NCI-H1930 (cell line): ENCODE measurements around the gene NPIPB2.
"Not testable (repeated sequence)": the region's sequence is repeated elsewhere in the genome, so short reads cannot be mapped to it uniquely, and the experiment has no call there.

Source experiments
- DNase-seq, 2 experiments: peaks; one replicate each; lab custom pipeline; 2025; lab: John Stamatoyannopoulos, UW

NPIPB2 gene

DNA sequence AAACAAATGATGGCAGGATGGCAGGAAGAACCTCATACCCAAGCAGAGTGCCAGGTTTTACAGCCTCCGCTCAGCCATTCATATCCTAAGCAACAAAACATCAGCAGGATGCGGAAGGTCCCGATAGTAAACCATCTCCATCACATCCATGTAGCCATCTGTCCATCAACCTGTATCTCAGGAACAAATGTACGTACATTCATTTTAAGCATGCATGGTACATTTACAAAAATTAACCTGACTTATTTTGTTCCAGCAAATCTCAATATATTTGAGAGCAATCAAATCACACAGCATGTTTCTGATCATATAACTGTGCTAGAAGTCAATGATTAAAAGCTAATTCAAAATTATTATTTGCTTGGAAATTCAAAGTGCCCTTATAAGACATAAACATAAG, at the start of gene NPIPB2:
Gene NPIPB2, minus strand, starts transcription at position 101 of the 400 bp plus-strand sequence. Its CDS starts 0 bp downstream, at position 101.
- DNase-seq = not testable (repeated sequence)

DNA sequence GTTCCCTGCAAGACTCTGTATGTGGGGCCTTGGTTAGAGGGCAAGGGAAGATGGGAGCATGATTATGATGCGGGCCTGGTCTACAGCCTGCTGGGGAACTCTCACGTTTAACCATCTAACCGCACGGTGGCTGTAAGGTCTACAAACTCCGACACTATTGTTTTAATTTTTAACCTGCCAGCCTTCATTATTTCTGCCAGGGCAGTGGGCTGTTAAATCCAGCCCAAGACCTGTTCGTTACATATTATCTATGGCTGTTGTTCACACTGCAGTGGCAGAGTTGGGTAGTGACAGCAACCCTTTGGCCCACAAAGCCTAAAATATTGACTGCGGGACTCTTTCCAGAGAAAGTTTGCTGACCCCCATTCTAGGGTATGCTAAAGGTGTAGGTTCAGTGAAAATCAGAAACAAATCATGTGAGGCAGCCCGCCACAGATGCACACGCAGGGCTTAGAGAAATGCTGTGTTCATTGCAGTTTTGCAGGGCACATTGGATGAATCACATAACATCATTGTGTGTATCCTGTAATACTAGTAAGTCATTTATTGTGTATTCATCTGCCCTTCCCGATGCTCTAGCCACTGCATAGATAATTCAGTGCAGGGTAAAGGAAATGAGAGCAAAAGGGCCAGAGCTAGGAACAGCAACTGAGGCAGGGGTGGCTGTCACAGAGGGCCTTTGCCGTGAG, 49.0 kb upstream of the NPIPB2 start:
- DNase-seq = no peak

DNA sequence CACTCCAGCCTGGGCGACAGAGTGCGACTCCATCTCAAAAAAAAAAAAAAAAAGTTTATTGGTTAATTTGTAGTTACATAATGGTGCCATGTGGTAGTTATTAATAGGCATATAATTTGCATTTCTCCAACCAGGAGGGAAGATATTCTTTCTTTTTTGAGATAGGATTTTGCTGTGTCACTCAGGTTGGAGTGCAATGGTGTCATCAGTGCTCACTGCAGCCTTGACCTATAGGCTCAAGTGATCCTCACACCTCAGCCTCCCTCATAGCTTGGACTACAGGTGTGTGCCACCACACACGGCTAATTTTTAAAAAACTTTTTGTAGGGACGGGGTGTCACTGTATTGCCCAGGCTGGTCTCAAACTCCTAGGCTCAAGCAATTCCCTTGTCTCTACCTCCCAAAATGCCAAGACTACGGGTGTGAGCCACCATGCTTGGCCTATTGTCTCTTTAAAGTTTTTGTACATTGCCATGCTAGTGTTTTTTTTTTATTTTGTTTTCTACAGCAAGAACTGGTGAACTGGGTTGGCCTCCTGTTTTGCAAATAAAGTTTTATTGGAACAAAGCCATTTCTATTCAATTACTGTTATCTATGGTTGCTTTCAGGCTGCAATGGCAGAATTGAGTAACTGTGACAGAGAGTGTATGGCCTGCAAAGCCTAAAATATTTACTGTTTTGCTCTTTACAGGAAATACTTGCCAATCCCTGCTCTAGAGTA, 46.6 kb upstream of the NPIPB2 start:
- DNase-seq = no peak

DNA sequence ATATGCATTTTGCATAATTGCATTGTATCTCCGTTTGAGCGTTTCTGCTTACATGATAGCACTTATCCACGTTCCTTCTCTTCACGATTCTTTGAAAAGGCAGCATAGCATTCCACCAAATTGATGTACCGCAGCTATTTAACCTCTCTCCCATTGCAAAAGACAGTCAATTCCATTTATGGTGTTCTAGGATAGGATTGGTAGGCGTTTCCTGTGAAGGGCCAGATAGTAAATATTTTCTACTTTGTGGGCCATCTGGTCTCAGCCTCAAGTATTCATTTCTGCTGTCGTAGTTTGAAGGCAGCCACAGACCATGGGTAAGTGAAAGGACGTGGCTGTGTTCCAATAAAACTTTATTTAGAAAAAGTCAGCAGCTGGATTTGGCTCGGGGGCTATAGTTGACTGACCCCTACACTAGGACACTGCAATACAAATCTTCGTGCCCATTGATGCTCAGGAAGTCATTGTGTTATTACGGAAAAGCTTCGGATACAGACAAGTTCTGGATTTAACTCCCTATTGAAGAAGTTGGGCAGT, 44.7 kb upstream of the NPIPB2 start:
- no peak for DNase-seq

DNA sequence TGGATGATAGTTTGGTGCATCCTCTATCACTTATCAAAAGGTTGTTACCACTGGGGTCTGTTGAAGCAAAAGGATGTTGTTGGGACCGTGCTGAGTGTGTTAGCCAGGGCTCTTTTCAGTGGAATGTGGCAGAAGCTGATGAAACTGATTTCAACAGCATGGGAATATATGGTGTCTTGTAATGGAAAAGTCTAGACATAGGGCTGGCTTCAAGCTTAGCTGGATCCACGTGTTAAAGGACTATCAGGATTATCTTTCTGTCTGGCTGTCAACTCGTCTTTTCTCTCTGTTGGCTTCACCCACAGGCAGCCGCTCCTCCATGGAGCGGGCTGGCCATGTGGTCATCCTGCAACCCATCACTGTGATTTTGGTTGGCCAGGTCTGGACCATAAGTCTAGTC, 43.4 kb upstream of the NPIPB2 start:
- no peak for DNase-seq

DNA sequence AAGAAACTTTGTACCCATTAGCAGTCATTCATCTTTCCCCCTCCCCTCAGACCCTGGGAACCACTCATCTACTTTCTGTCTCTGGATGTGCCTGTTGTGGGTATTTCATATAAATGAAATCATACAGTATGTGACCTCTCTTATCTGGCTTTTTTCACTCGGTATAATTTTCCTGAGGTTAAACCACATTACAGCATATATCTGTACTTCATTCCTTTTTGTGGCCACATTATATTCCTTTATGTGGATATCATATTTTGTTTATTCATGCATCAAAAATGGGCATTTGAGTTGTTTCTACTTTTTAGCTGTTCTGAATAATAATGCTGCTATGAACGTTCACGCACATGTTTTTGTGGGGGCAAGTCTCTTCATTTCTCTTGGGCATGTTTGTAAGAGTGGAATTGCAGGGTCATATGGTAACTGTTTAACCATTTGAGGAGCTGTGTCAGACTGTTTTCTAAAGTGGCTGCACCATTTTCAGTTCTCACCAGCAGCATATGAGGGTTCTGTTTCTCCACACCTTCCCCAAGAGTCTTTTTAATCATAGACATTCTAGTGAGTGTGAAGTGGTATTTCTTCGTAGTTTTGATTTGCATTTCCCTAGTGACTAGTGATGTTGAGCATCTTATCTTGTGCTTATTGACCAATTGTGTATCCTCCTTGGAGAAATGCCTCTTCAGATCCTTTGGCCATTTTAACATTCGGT, 38.4 kb upstream of the NPIPB2 start:
- no peak for DNase-seq

DNA sequence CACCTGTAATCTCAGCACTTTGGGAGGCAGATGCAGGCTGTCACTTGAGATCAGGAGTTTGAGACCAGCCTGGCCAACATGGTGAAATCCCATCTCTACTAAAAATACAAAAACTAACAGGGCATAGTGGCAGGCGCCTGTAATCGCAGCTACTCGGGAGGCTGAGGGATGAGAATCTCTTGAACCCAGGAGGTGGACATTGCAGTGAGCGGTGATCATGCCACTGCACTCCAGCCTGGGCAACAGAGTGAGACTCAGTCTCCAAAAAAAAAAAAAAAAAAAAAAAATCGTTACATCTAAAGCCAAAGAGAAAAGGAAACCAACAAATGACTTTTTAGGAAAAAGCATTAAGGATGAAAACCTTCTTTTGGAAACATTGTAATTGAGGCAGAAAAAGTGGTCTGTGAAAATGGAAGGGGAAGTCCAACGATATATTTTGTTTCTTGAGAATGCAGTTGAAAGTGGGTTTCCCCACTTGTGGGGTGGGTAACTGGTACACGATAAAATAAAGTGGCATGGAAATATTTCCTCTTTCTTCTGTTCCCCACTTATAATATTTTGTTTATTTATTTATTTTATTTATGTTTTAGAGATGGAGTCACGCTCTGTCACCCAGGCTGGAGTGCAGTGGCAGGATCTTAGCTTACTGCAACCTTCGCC, 37.3 kb upstream of the NPIPB2 start:
- no peak for DNase-seq

DNA sequence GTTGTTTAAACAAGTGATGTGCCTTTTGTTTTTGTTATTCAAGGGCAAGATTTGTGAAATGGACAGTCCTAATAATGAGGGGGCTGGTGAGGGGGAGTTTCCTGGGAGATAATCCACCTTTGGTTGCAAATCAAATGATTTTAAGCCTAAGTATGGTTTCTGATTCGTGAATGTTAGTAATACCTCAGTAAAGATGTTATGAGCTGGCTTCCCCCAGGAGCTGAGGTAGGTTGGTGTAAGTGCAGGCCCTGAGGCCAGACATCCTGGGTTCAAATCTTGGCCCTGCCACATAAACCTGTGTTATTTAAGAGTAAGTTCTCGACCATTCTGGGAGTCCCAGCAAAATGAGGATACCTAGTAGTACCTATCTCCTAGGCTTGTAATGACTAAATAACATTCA, 36.2 kb upstream of the NPIPB2 start:
- no peak for DNase-seq

DNA sequence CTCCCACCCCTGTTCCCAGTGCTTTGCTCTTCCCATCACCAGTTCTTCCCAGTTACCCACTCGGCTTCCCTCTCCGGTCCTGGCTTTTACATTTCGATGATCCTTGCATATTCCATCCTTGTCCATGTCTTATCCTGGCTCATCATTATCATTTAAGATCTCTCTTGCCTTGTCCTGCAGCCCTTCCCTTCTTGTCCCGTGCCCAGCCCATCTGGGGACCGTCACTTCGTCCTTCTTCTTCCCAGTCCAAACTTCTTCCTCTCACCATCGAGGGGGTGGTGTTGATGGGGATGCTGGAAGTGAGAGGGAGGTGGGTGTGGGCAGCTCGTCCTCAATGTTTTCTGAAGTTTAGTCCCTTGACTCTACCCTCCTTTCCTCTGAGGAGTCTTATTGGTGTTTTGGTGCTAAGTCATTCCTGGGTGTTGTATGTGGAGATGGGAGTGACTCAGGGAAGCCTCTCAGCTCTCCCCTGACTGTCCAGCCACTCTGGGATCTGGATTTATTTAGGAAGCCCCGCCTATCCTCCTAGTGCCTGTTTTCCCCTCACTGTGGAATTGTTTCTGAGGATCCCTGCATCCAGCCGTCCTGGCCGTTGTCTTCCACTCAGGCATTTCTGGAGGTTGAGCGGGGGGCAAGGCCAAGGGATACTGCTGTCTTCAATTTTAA, 35.7 kb upstream of the NPIPB2 start:
- DNase-seq = no peak

DNA sequence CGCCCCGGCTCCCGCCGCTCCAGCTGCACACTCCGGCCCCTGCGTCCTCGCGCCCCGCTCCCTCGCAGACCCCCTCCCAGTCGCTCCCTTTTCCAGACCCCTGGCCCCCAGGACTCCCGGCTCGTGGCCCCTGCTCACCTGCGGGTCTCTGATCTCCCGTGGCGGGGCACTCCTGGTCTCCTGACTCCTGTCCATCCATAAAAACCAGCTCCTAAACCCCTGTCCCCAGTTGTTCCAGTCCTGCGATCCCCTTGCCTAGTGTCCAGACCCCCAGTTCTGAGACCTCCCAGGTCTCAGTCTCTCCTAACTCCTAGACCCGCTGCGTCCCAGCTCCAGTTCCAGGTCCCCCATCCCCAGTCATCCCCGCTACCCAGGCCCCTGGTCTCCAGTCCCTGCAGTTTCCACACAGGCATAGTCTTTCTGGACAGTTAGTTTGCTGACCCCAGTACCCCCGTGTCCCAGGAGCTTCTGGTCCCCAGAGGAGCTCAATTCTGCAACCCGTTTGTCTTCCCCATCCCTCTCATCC, 35.1 kb upstream of the NPIPB2 start:
- no peak for DNase-seq

DNA sequence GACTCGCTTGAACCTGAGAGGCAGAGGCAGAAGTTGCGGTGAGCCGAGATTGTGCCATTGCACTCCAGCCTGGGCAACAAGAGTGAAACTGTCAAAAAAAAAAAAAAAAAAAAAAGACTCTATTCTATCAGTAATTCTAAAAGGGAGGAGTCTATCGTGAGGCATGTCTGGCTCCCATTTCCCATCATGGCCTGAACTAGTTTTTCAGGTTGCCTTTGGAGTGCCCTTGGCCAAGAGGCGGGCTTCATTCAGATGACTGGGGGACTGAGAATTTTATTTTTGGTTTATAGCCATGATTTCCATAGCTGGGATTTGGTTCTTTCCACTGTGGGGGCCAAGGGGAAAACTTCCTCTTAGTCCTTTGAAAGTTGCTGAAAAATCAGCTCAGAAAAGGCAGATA, 31.2 kb upstream of the NPIPB2 start:
- DNase-seq = no peak

DNA sequence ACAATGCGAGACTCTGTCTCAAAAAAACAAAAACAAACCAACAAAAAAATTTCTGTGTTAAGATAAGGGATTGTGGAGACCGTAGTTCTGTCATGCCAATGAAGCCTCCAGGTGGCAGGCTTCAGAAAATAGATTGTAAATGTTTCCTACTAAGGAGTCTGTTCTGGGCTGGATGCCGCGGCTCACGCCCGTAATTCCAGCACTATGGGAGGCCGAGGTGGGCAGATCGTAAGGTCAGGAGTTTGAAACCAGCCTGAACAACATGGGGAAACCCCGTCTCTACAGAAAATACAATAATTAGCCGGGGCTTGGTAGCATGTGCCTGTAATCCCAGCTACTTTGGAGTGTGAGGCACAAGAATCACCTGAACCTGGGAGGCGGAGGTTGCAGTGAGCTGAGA, 30.3 kb upstream of the NPIPB2 start:
- DNase-seq = no peak

DNA sequence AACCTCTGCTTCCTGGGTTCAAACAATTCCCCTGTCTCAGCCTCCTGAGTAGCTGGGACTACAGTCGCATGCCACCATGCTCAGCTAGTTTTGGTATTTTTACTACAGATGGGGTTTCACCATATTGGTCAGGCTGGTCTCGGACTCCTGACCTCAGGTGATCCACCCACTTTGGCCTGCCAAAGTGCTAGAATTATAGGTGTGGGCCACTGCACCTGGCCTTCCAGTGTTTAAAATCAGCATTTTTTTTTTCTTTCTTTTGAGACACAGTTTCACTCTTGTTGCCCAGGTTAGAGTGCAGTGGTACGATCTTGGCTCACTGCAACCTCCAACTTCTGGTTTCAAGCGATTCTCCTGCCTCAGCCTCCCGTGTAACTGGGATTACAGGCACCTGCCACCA, 28.4 kb upstream of the NPIPB2 start:
- not testable (repeated sequence) for DNase-seq

DNA sequence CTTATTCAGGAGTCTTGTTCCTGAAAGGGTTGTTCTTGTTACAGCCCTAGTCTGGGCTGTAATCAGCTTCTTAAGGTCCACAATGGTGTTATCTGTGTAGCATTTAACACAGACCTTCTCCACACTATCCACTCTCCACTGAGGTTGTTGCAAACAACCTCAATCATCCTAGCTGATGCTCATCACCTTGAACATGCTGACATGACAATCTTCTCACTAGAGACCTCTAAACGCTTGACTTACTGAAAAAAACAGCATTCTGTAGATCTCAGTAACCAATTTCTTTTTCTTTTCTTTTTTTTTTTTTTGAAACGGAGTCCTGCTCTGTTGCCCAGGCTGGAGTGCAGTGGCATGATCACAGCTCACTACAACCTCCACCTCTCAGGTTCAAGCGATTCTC, 26.7 kb upstream of the NPIPB2 start:
- DNase-seq = no peak

DNA sequence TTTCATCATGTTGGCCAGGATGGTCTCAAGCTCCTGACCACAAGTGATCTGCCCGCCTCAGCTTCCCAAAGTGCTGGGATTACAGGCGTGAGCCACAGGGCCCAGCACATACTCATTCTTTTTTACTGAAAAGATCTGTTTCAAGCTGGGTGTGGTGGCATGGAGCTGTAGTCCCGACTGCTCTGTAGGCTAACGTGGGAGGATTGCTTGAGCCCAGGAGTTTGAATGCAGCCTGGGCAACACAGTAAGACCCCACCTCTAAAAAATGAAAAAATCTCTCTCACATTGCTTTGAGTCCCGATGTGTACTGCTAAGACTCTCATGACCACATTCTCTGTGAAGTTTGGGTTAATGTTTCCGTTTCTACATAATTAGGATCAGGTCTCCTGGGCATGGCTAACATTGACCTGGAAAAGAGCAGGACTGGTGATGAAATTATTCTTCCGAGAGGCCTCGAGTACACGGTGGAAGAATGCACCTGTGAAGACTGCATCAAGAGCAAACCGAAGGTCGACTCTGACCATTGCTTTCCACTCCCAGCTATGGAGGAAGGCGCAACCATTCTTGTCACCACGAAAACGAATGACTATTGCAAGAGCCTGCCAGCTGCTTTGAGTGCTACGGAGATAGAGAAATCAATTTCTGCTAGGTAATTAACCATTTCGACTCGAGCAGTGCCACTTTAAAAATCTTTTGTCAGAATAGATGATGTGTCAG, 25.5 kb upstream of the NPIPB2 start:
- no peak for DNase-seq

DNA sequence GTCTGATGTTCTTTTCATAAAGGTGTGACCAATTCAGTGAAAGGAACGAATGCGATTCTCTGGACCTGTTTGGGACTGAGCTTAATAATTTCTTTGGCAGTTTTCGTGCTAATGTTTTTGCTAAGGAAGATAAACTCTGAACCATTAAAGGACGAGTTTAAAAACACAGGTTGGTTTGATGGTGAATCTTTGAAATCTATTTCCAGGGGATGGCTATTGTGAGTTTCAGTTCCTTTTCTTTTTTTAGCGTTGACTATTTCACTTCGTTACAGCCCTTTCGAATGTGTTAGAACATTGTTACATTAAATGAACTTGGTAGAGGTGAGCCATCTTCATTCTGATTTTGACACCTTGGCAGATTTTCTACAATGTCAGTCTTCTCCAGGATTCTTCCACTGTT, 24.3 kb upstream of the NPIPB2 start:
- no peak for DNase-seq

DNA sequence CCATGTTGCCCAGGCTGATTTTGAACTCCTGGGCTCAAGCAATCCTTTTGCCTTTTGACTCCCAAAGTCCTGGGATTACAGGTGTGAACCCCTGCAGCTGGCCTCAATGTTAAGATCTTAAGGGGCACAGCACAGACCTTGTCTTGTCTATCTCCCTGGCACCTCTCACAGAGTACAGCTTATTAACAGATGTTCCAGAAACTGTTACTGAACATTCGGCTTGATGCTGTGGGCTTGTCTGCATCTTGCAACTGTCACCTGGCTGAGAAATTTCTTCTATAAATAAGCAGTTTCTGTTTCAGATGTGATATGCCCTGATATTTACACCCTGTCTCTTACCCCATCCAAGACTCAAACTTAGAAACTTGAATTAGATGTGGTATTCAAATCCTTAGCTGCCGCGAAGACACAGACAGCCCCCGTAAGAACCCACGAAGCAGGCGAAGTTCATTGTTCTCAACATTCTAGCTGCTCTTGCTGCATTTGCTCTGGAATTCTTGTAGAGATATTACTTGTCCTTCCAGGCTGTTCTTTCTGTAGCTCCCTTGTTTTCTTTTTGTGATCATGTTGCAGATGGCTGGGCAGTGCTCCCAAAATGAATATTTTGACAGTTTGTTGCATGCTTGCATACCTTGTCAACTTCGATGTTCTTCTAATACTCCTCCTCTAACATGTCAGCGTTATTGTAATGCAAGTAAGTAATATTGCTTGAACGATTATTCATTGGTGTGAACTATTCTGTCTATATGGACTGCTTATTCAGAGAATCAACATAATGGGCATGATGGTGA, 23.1 kb upstream of the NPIPB2 start, which contains the start of gene TNFRSF17:
Gene TNFRSF17, plus strand, starts transcription at position 450 of the 791 bp plus-strand sequence. Its CDS starts 115 bp downstream, at position 565.
- no peak for DNase-seq

DNA sequence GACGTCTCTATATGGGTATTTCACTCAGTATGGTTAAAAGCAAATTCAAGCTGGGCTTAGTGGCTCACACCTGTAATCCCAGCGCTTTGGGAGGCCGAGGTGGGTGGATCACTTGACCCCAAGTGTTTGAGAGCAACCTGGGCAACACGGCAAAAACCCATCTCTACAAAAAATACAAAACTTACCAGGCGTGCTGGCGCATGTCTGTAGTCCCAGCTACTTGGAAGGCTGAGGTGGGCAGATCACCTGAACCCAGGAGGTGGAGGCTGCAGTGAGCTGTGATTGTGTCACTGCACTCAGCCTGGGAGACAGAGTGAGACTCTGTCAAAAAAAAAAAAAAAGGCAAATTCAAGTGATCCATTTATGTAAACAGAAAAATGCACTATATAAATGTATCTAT, 21.9 kb upstream of the NPIPB2 start:
- no peak for DNase-seq

DNA sequence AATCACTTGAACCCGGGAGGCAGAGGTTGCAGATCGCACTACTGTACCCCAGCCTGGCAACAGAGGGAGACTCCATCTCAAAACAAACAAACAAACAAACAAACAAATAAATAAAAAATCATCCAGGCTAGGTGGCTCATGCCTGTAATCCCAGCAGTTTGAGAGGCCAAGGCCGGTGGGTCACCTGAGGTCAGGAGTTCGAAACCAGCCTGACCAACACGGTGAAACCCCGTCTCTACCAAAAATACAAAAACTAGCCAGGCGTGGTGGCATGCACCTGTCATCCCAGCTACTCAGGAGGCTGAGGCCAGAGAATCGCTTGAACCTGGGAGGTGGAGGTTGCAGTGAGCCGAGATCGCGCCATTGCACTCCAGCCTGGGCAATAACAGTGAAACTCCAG, 21.1 kb upstream of the NPIPB2 start:
- not testable (repeated sequence) for DNase-seq

DNA sequence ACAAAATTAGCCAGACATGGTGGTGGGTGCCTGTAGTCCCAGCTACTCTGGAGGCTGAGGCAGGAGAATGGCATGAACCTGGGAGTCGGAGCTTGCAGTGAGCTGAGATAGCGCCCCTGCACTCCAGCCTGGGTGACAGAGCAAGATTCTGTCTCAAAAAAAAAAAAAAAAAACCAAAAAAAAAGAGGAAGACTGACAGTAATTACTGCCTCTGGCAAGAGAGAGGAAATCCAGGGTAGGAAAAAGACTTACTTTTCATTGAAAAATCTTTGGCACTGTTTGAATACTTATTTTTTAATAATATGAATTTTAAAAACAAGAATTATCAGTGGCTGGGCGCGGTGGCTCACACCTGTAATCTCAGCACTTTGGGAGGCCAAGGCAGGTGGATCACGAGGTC, 20.6 kb upstream of the NPIPB2 start:
- not testable (repeated sequence) for DNase-seq
